ENCODE measurements around the gene MRPL41.
"Not testable (repeated sequence)": the region's sequence is repeated elsewhere in the genome, so short reads cannot be mapped to it uniquely, and the experiment has no call there.

MRPL41 gene

GRCh38 chr9:137588311-137588710 is 36.6 kb downstream of the MRPL41 start:
- no peak for DNase-seq

DNA sequence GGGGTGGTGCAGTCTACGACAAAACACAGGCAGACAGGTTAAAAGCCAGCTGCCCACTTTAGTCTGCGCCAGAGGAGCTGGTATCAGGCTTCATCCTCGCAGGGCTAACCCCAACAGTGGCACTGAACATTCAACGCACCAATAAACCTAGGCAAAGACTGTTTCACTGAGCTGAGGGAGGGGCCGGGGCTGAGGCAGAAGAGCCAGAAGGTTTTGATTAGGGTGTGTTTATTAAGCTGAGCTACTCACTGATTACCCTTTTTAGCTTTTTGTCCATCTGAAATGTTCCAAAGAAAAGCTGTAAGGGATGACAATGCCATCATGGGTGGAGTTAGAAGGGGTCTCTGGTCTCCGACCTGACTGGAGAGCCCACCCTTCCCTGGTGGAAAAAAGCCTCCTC is 37.2 kb downstream of the MRPL41 start:
- no peak for DNase-seq

DNA sequence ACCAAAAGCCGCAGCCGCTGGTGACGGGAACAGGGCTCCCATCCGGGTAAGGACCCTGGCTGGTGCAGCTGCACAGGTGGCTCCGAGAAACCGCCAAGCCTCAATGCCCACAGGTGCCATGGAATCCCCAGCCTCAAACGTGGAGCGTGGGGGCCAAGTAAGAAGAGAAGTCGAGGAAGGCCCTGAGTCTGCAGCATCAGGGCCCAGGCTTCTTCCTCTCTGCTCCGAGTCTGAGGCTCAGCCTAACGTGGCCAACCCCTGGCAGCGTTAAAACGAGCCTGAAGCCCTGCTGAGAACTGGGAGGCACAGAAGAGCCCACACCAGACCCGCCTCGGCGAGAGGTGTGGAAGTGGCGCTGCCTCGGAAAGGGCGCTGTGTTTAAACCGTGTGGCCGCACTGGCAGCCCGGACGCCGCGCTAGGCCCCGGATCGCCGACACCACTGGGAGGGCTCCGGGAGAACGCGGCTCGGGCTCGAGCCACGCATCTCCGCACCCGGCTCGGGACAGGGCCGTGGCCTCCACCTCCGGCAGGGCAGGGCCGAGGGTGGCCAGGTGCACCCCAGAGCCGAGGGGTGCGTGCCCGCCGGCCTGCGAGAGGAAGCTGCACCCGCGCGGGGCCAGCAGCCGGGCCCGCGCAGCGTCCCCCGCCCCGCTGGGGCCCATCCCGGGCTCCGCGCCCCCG is 37.9 kb downstream of the MRPL41 start:
- DNase-seq, result no peak

- no peak for DNase-seq
Measured at GRCh38 chr9:137590123-137590468, 38.4 kb downstream of the MRPL41 start.

- peak; percentile 71 for DNase-seq
Measured at GRCh38 chr9:137590469-137591383, 39.0 kb downstream of the MRPL41 start, which contains the start of gene ZMYND19. Gene ZMYND19 (minus strand): TSS chr9:137590512. CDS start chr9:137590263, 249 bp downstream.

DNA sequence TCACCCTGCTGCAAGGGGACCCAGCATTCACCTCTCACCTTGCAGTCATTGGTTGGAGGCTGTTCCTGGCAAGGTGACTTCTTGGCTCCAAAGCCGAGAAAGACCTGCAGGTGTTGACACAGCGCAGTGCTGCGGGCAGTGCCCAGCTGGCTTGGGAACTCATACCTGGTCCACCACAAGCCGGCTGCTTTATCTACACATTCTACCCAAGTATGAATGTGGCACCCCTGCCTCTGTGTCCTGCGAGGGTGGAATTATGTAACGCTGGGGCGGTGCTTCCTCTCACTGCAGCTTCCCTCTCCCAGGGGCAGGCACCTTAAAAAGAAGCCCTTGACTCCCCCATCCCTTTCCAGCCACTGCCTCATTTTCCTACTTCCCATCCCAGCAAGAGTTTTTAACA is 41.1 kb downstream of the MRPL41 start:
- no peak for DNase-seq

GRCh38 chr9:137593176-137593575 is 41.5 kb downstream of the MRPL41 start:
- DNase-seq, result no peak

DNA sequence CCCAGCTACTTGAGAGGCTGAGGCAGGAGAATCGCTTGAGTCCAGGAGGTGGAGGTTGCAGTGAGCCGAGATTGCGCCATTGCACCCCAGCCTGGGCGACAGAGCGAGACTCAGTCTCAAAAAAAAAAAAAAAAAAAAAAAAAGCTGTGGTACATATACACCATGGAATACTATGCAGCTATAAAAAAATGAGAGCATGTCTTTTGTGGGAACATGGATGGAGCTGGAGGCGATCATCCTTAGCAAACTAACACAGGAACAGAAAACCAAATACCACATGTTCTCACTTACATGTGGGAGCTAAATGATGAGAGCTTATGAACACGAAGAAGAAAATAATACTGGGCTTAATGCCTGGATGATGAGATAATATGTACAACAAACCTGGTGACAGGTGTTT is 44.9 kb downstream of the MRPL41 start:
- DNase-seq, result not testable (repeated sequence)

GRCh38 chr9:137598943-137599342 is 47.3 kb downstream of the MRPL41 start:
- no peak for DNase-seq

Measured in NCI-H748 treated with DMSO at 0.1 percent for 48 hours (cell line).